WTC11 (cell line): Measurements from ENCODE around the gene CDK16. TPM values are rescaled to one million over a fixed set of nuclear protein-coding genes. Genes with fewer than 3 reads are reported as not detected.

ENCODE experiments used
- ARID4B ChIP-seq: sonication (generic); formaldehyde crosslinking; IDR thresholded peaks from 2 replicates; pipeline ENCODE4 v1.8.0; 2023; ENCODE audit warnings: missing genetic modification reagents, mild to moderate bottlenecking, borderline replicate concordance
- CTCF ChIP-seq: fragments of 200-600 bp; IDR thresholded peaks from 2 replicates; pipeline ENCODE4 v1.8.0; 2022; ENCODE audit warnings: antibody characterized with exemption
- E2F1 ChIP-seq: sonication (generic); formaldehyde crosslinking; IDR thresholded peaks from 2 replicates; pipeline ENCODE4 v1.8.0; 2022; ENCODE audit warnings: mild to moderate bottlenecking, missing genetic modification reagents
- EMX1 ChIP-seq: fragments of 250-450 bp; sonication (Bioruptor Pico); IDR thresholded peaks from 2 replicates; pipeline ENCODE4 v1.8.0; 2021; ENCODE audit warnings: mild to moderate bottlenecking
- GABPB1 ChIP-seq: sonication (generic); formaldehyde crosslinking; IDR thresholded peaks from 2 replicates; pipeline ENCODE4 v1.8.1; 2023; ENCODE audit warnings: mild to moderate bottlenecking, missing genetic modification reagents
- NFYB ChIP-seq: sonication (generic); formaldehyde crosslinking; conservative IDR thresholded peaks from 2 replicates; pipeline ENCODE4 v1.8.0; 2022; ENCODE audit warnings: low read depth, missing genetic modification reagents
- PREB ChIP-seq: sonication (generic); formaldehyde crosslinking; IDR thresholded peaks from 2 replicates; pipeline ENCODE4 v1.8.1; 2022; ENCODE audit warnings: mild to moderate bottlenecking, missing genetic modification reagents, moderate library complexity, borderline replicate concordance
- RORB ChIP-seq: fragments of 250-450 bp; sonication (Bioruptor Pico); IDR thresholded peaks from 2 replicates; pipeline ENCODE4 v1.9.0; 2021; ENCODE audit warnings: mild to moderate bottlenecking
- STAT6 ChIP-seq: sonication (generic); formaldehyde crosslinking; conservative IDR thresholded peaks from 2 replicates; pipeline ENCODE4 v1.8.1; 2023; ENCODE audit warnings: mild to moderate bottlenecking, low read depth, missing genetic modification reagents, moderate library complexity
- USF1 ChIP-seq: sonication (generic); formaldehyde crosslinking; IDR thresholded peaks from 2 replicates; pipeline ENCODE4 v1.8.0; 2022; ENCODE audit warnings: mild to moderate bottlenecking, missing genetic modification reagents
- ZNF512 ChIP-seq: sonication (generic); formaldehyde crosslinking; IDR thresholded peaks from 2 replicates; pipeline ENCODE4 v1.8.1; 2022; ENCODE audit warnings: missing genetic modification reagents, borderline replicate concordance
- total RNA-seq: library from RNA; stranded (reverse); gene quantifications from 3 replicates; pipeline ENCODE4 v1.2.3, GENCODE V29; 2021

The CDK16 gene
- total RNA-seq, 1 experiment from 2014 or later, result 130 TPM

- TF ChIP-seq EMX1 (no peak), ZNF512 (CRISPR knock-in tag) (no peak), RORB (CRISPR knock-in tag) (no peak), ARID4B (no peak), E2F1 (CRISPR knock-in tag) (no peak), CTCF (no peak), NFYB (CRISPR knock-in tag) (no peak), GABPB1 (CRISPR knock-in tag) (no peak), PREB (CRISPR knock-in tag) (no peak), STAT6 (CRISPR knock-in tag) (no peak), USF1 (no peak)
Measured at GRCh38 chrX:47215291-47215900, 3.1 kb upstream of the CDK16 start (continued).
